Testis (tissue), 3 donors: ENCODE results near the gene ALOX12B. TPM values are rescaled to one million over a fixed set of nuclear protein-coding genes. Genes with fewer than 3 reads are reported as not detected.

Source experiments
- DNase-seq: peaks from one replicate; pipeline ENCODE4 v3.0.0-alpha.2; 2019
- H3K27ac ChIP-seq, 2 donors: fragments of 200-600 bp; sonication (generic); one replicate each; pipeline ENCODE4 v1.5.1; 2019
- H3K27me3 ChIP-seq: fragments of 200-600 bp; sonication (generic); one replicate; pipeline ENCODE4 v1.5.1; 2019
- H3K36me3 ChIP-seq: fragments of 200-600 bp; sonication (generic); one replicate; pipeline ENCODE4 v1.5.1; 2017; ENCODE audit warnings: low read depth; ENCODE audit errors: missing control alignments
- H3K4me1 ChIP-seq: fragments of 200-600 bp; sonication (generic); one replicate; pipeline ENCODE4 v1.5.1; 2019
- H3K4me3 ChIP-seq, 2 donors: fragments of 200-600 bp; sonication (generic); one replicate each; pipeline ENCODE4 v1.5.1; 2017 to 2019
- H3K9me3 ChIP-seq: fragments of 200-600 bp; sonication (generic); one replicate; pipeline ENCODE4 v1.5.1; 2017
- POLR2A ChIP-seq: fragments of 450-650 bp; IDR thresholded peaks from one replicate; pipeline ENCODE4 v1.6.1; 2017; ENCODE audit warnings: antibody characterized with exemption, mild to moderate bottlenecking, moderate library complexity
- WGBS, 2 donors: methylation state at CpG; one replicate each; pipeline ENCODE4 v1.1.5; 2018; 5-methylcytosine and 5-hydroxymethylcytosine counted together
- intact Hi-C: fragments of 100-400 bp; cut with DNase I; formaldehyde crosslinking; loops from one replicate; pipeline ENCODE4 v1.15.1; 2023; ENCODE audit warnings: low total_unique reads
- polyA plus RNA-seq: library from polyadenylated mRNA; stranded (reverse); fragments of 350-450 nt; fragmentation: Illumina TruSeq; extraction: RNeasy Lipid Tissue Mini Kit (QIAGEN cat#74804); gene quantifications from one replicate; pipeline ENCODE4 v1.2.3, GENCODE V29; 2014; ENCODE audit warnings: low read depth, low replicate concordance; ENCODE audit not compliant: insufficient read depth
- total RNA-seq, 2 donors: library from RNA; depleted of rRNA; stranded (reverse); fragments of >200 nt; gene quantifications; one replicate each; pipeline ENCODE4 v1.2.3, GENCODE V29; 2016
- TF ChIP-seq, protein P1 (sequence below), 3 experiments: fragments of 450-650 bp in 2 of 3; fragments of 200-600 bp in 1 of 3; sonication (generic) in 1 of 3; IDR thresholded peaks; one replicate each; pipeline ENCODE4 v1.5.1; 2016 to 2019; ENCODE audit warnings: antibody characterized with exemption in 3 of 3, mild to moderate bottlenecking in 2 of 3, moderate library complexity in 1 of 3

The ALOX12B gene
- total and polyA plus RNA-seq, 3 donors from 2014 or later, result 0.87 to 1.1 (median 0.99) TPM

- Histone ChIP-seq H3K27ac (no peak overlapping the region), H3K4me3 (no peak overlapping the region), H3K27me3 (no peaks in the 10 kb centered on the region), H3K9me3 (no peaks in the 10 kb centered on the region), H3K36me3 (no peaks in the 10 kb centered on the region), H3K4me1 (no peaks in the 10 kb centered on the region)
- intact Hi-C loops, result no loop called here
- DNase-seq, result no peak
- TF ChIP-seq POLR2A, result no peak
- TF ChIP-seq, protein P1, sequence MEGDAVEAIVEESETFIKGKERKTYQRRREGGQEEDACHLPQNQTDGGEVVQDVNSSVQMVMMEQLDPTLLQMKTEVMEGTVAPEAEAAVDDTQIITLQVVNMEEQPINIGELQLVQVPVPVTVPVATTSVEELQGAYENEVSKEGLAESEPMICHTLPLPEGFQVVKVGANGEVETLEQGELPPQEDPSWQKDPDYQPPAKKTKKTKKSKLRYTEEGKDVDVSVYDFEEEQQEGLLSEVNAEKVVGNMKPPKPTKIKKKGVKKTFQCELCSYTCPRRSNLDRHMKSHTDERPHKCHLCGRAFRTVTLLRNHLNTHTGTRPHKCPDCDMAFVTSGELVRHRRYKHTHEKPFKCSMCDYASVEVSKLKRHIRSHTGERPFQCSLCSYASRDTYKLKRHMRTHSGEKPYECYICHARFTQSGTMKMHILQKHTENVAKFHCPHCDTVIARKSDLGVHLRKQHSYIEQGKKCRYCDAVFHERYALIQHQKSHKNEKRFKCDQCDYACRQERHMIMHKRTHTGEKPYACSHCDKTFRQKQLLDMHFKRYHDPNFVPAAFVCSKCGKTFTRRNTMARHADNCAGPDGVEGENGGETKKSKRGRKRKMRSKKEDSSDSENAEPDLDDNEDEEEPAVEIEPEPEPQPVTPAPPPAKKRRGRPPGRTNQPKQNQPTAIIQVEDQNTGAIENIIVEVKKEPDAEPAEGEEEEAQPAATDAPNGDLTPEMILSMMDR (IDR thresholded peaks at IDR 0.05), result no peak
- 77 to 78% methylated on average over 2 of the region's 2 CpGs for WGBS, 2 donors
These were observed 12.6 kb upstream of the ALOX12B start for GRCh38 chr17:8100111-8100510.

DNA sequence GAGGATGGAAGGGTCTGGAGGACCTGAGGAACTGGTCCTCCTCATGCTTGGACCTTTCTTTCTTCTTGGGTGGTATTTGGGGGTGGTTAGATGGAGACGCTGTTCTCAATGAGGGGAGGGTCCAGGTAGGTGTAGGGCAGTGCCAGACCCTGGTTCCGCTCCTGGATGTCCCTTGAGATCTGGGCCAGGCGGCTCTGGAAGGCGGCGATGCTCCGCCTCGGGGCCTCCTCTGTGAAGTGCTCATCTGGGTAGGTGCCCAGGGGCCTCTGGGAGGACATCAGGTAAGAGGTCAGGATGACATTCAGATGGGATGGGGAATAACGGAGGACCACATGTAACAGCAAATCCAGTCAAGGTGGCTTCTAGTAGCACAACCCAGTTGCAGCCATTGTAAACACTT, 9.0 kb upstream of the ALOX12B start:
- WGBS, 2 donors, result 81 to 93% methylated on average over 7 to 8 of the region's 8 CpGs
- DNase-seq, result no peak
- no peak for TF ChIP-seq POLR2A
- TF ChIP-seq, protein P1 (IDR thresholded peaks at IDR 0.05), result no peak
- intact Hi-C loops, result no loop called here
- no peak overlapping the region for H3K4me3 ChIP-seq
- H3K9me3 ChIP-seq, result no peaks in the 10 kb centered on the region
- no peaks in the 10 kb centered on the region for H3K36me3 ChIP-seq
- H3K4me1 ChIP-seq, result no peaks in the 10 kb centered on the region
- no peaks in the 10 kb centered on the region for H3K27me3 ChIP-seq
- H3K27ac ChIP-seq, result no peak overlapping the region

- 67 to 81% methylated on average over 6 of the region's 6 CpGs for WGBS, 2 donors
- Histone ChIP-seq H3K4me3 (no peak overlapping the region), H3K27ac (no peak overlapping the region), H3K9me3 (no peaks in the 10 kb centered on the region), H3K36me3 (no peaks in the 10 kb centered on the region), H3K4me1 (no peaks in the 10 kb centered on the region), H3K27me3 (no peaks in the 10 kb centered on the region)
- DNase-seq, result no peak
- no peak for TF ChIP-seq POLR2A
- TF ChIP-seq, protein P1 (IDR thresholded peaks at IDR 0.05), result no peak
- intact Hi-C loops, result no loop called here
These were observed 7.8 kb upstream of the ALOX12B start for GRCh38 chr17:8095361-8095760.

GRCh38 chr17:8091033-8091687, 3.6 kb upstream of the ALOX12B start:
- Histone ChIP-seq H3K36me3 (no peaks in the 10 kb centered on the region), H3K4me3 (no peak overlapping the region), H3K27me3 (no peaks in the 10 kb centered on the region), H3K9me3 (no peaks in the 10 kb centered on the region), H3K27ac (no peak overlapping the region), H3K4me1 (no peaks in the 10 kb centered on the region)
- DNase-seq, result no peak
- WGBS, 2 donors, result 62 to 80% methylated on average over 8 to 9 of the region's 9 CpGs
- TF ChIP-seq, protein P1 (IDR thresholded peaks at IDR 0.05), result no peak
- no peak for TF ChIP-seq POLR2A
- intact Hi-C loops, result no loop called here

DNA sequence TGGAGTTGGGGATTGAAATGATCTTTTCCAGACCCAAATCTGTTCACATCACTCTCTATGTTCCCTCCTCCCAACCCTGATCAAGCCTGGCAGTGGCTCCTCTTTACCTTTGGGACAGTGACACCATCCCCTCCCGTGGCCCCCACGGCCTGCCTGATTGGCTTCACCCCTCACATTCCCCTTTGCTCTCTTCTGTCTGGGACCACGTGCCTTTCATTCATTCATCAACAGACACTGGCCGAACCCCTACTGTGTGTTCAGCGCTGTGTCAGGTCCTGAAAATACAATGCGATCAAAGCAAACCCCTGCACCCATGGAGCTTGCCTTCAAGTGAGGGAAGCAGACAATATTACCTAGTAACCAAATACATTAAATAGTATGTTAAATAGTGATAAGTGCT, 2.2 kb upstream of the ALOX12B start:
- Histone ChIP-seq H3K9me3 (no peaks in the 10 kb centered on the region), H3K4me1 (no peaks in the 10 kb centered on the region), H3K27ac (no peak overlapping the region), H3K4me3 (no peak overlapping the region), H3K36me3 (no peaks in the 10 kb centered on the region), H3K27me3 (no peaks in the 10 kb centered on the region)
- WGBS, 2 donors, result 77 to 79% methylated on average over 6 of the region's 6 CpGs
- intact Hi-C loops, result no loop called here
- TF ChIP-seq POLR2A, result no peak
- TF ChIP-seq, protein P1 (IDR thresholded peaks at IDR 0.05), result no peak
- no peak for DNase-seq
